ENCODE data around the gene RDM1. TPM values are rescaled to one million over a fixed set of nuclear protein-coding genes. Genes with fewer than 3 reads are reported as not detected.

The RDM1 gene
- polyA plus RNA-seq, 3 donors = not detected

- TF ChIP-seq CTCF (IDR thresholded peaks at IDR 0.05) = no peak
- Mint-ChIP-seq H3K36me3 (no peaks in the 10 kb centered on the region), H3K27me3 (ENCODE audit: low read depth in 3 of 3) (peaks cover 0 to 5% (median 4%) of the 10 kb centered on the region in 3 donors), H3K4me1 (peaks cover 6% of the 10 kb centered on the region), H3K9me3 (no peaks in the 10 kb centered on the region), H3K27ac (peak overlapping the region in 1 of 7 donors; percentile 6), H3K4me3 (no peak overlapping the region)
- peak overlapping the region; percentile 44 for H2AFZ ChIP-seq (ENCODE audit: insufficient read depth, low read depth, low read length, poor library complexity, severe bottlenecking)
- 63% methylated on average over 5 of the region's 10 CpGs for WGBS (ENCODE audit: insufficient coverage)
- intact Hi-C loops (cut with micrococcal nuclease) = loop anchor here (5.0 to 10.0 kb wide), 2 partner anchors 504 to 511 kb away; partner anchors contain the start of gene ZNHIT3 (in 1 of the 2)
- no peaks in the 10 kb centered on the region for H3K79me2 ChIP-seq (ENCODE audit: insufficient read depth, low read length)
- H3K4me1 ChIP-seq (ENCODE audit: control insufficient read depth in 1 of 2, insufficient read depth in 2 of 2, low read length in 2 of 2) = no peaks in the 10 kb centered on the region
- no peaks in the 10 kb centered on the region for H3K27me3 ChIP-seq (ENCODE audit: control insufficient read depth in 2 of 2, insufficient read depth in 2 of 2, low read length in 2 of 2)
- DNase-seq = no peak
- no peak overlapping the region for H3K27ac ChIP-seq (ENCODE audit: low read depth in 1 of 2, low read length in 2 of 2)
- no peak overlapping the region for H3K4me3 ChIP-seq (replicated peaks in 1 of 3; ENCODE audit: low read depth in 2 of 3, low read length in 3 of 3)
- no peak overlapping the region for H3K9ac ChIP-seq (ENCODE audit: insufficient read depth, low read length, poor library complexity, severe bottlenecking)
- H3K36me3 ChIP-seq (replicated peaks in 1 of 2; ENCODE audit: control insufficient read depth in 1 of 2, insufficient read depth in 2 of 2, low read length in 2 of 2) = no peaks in the 10 kb centered on the region
- H4K20me1 ChIP-seq (ENCODE audit: insufficient read depth, low read length) = no peaks in the 10 kb centered on the region
- no peaks in the 10 kb centered on the region for H3K9me3 ChIP-seq (replicated peaks in 1 of 2; ENCODE audit: control insufficient read depth in 1 of 2, insufficient read depth in 1 of 2, low read length in 2 of 2)
- no peak overlapping the region for H3K4me2 ChIP-seq (replicated peaks; ENCODE audit: extremely low read depth, low read length, poor library complexity, severe bottlenecking)
Measured at GRCh38 chr17:35973333-35974260, 43.0 kb upstream of the RDM1 start.

GRCh38 chr17:35972945-35973332 lies 42.4 kb upstream of the RDM1 start:
- no peaks in the 10 kb centered on the region for H4K20me1 ChIP-seq (ENCODE audit: insufficient read depth, low read length)
- H3K4me3 ChIP-seq (replicated peaks in 1 of 3; ENCODE audit: low read depth in 2 of 3, low read length in 3 of 3) = no peak overlapping the region
- WGBS (ENCODE audit: insufficient coverage) = 89% methylated on average over 3 of the region's 4 CpGs
- H3K27me3 ChIP-seq (ENCODE audit: control insufficient read depth in 2 of 2, insufficient read depth in 2 of 2, low read length in 2 of 2) = no peaks in the 10 kb centered on the region
- intact Hi-C loops (cut with micrococcal nuclease) = loop anchor here (5.0 to 10.0 kb wide), 2 partner anchors 504 to 512 kb away; partner anchors contain the start of gene ZNHIT3 (in 1 of the 2)
- H3K36me3 Mint-ChIP-seq = no peaks in the 10 kb centered on the region
- no peak overlapping the region for H3K27ac ChIP-seq (ENCODE audit: low read depth in 1 of 2, low read length in 2 of 2)
- peak overlapping the region; percentile 44 for H2AFZ ChIP-seq (ENCODE audit: insufficient read depth, low read depth, low read length, poor library complexity, severe bottlenecking)
- peaks cover 0 to 5% (median 4%) of the 10 kb centered on the region in 3 donors for H3K27me3 Mint-ChIP-seq (ENCODE audit: low read depth in 3 of 3)
- TF ChIP-seq CTCF (IDR thresholded peaks at IDR 0.05) = no peak
- no peaks in the 10 kb centered on the region for H3K79me2 ChIP-seq (ENCODE audit: insufficient read depth, low read length)
- H3K9ac ChIP-seq (ENCODE audit: insufficient read depth, low read length, poor library complexity, severe bottlenecking) = no peak overlapping the region
- DNase-seq = no peak
- H3K4me1 ChIP-seq (ENCODE audit: control insufficient read depth in 1 of 2, insufficient read depth in 2 of 2, low read length in 2 of 2) = no peaks in the 10 kb centered on the region
- peaks cover 6% of the 10 kb centered on the region for H3K4me1 Mint-ChIP-seq
- H3K9me3 ChIP-seq (replicated peaks in 1 of 2; ENCODE audit: control insufficient read depth in 1 of 2, insufficient read depth in 1 of 2, low read length in 2 of 2) = no peaks in the 10 kb centered on the region
- H3K9me3 Mint-ChIP-seq = no peaks in the 10 kb centered on the region
- no peak overlapping the region for H3K4me3 Mint-ChIP-seq
- peak overlapping the region in 1 of 7 donors; percentile 27 for H3K27ac Mint-ChIP-seq
- H3K36me3 ChIP-seq (replicated peaks in 1 of 2; ENCODE audit: control insufficient read depth in 1 of 2, insufficient read depth in 2 of 2, low read length in 2 of 2) = no peaks in the 10 kb centered on the region
- no peak overlapping the region for H3K4me2 ChIP-seq (replicated peaks; ENCODE audit: extremely low read depth, low read length, poor library complexity, severe bottlenecking)

Data from CD14-positive monocyte (primary cell).